ENCODE results near the gene CTR9. TPM values are rescaled to one million over a fixed set of nuclear protein-coding genes. Genes with fewer than 3 reads are reported as not detected.

The CTR9 gene
- total RNA-seq, 2 donors from 2014 or later = 15.0 to 20.1 TPM

- no peak overlapping the region for H3K27ac ChIP-seq
- no peak for ATAC-seq (ENCODE audit: insufficient number of reproducible peaks, low FRiP score, low read depth)
Observed at GRCh38 chr11:10779086-10779485, 28.0 kb downstream of the CTR9 start.

GRCh38 chr11:10780040-10780439, 29.0 kb downstream of the CTR9 start:
- Histone ChIP-seq H3K4me3 (no peak overlapping the region), H3K27ac (no peak overlapping the region), H3K9me3 (no peaks in the 10 kb centered on the region), H3K27me3 (replicated peaks; ENCODE audit: insufficient read depth) (no peaks in the 10 kb centered on the region), H3K36me3 (peaks cover 20% of the 10 kb centered on the region), H3K4me1 (ENCODE audit: control insufficient read depth in 1 of 2, low read depth in 2 of 2) (no peaks in the 10 kb centered on the region)
- ATAC-seq (ENCODE audit: insufficient number of reproducible peaks, low FRiP score, low read depth) = no peak
- TF ChIP-seq CTCF (IDR thresholded peaks at IDR 0.05) = no peak
- no peak for DNase-seq (ENCODE audit: low spot score)

More at GRCh38 chr11:10779086-10779485, 28.0 kb downstream of the CTR9 start:
- Histone ChIP-seq H3K36me3 (peaks cover 27% of the 10 kb centered on the region), H3K4me1 (ENCODE audit: control insufficient read depth in 1 of 2, low read depth in 2 of 2) (no peaks in the 10 kb centered on the region), H3K27me3 (replicated peaks; ENCODE audit: insufficient read depth) (no peaks in the 10 kb centered on the region), H3K4me3 (no peak overlapping the region), H3K9me3 (no peaks in the 10 kb centered on the region)
- no peak for TF ChIP-seq CTCF (IDR thresholded peaks at IDR 0.05)
- DNase-seq (ENCODE audit: low spot score) = no peak

GRCh38 chr11:10784232-10785145, 33.4 kb downstream of the CTR9 start:
- ATAC-seq (ENCODE audit: insufficient number of reproducible peaks, low FRiP score, low read depth) (no peak), DNase-seq (ENCODE audit: low spot score) (no peak)
- H3K9me3 ChIP-seq = no peaks in the 10 kb centered on the region
- H3K4me3 ChIP-seq = no peak overlapping the region
- TF ChIP-seq CTCF (IDR thresholded peaks at IDR 0.05) = no peak
- H3K4me1 ChIP-seq (ENCODE audit: control insufficient read depth in 1 of 2, low read depth in 2 of 2) = no peaks in the 10 kb centered on the region
- H3K36me3 ChIP-seq = no peaks in the 10 kb centered on the region
- no peaks in the 10 kb centered on the region for H3K27me3 ChIP-seq (replicated peaks; ENCODE audit: insufficient read depth)
- H3K27ac ChIP-seq = no peak overlapping the region

- no peaks in the 10 kb centered on the region for H3K9me3 ChIP-seq
- no peaks in the 10 kb centered on the region for H3K27me3 ChIP-seq (replicated peaks; ENCODE audit: insufficient read depth)
- no peaks in the 10 kb centered on the region for H3K36me3 ChIP-seq
- H3K27ac ChIP-seq = no peak overlapping the region
- H3K4me3 ChIP-seq = no peak overlapping the region
- no peak for TF ChIP-seq CTCF (IDR thresholded peaks at IDR 0.05)
- no peaks in the 10 kb centered on the region for H3K4me1 ChIP-seq (ENCODE audit: control insufficient read depth in 1 of 2, low read depth in 2 of 2)
- ATAC-seq (ENCODE audit: insufficient number of reproducible peaks, low FRiP score, low read depth) (no peak), DNase-seq (ENCODE audit: low spot score) (no peak)
Observed at GRCh38 chr11:10785146-10785474, 34.1 kb downstream of the CTR9 start.

GRCh38 chr11:10786451-10786850, 35.4 kb downstream of the CTR9 start:
- TF ChIP-seq CTCF (IDR thresholded peaks at IDR 0.05) = no peak
- H3K9me3 ChIP-seq = no peaks in the 10 kb centered on the region
- no peaks in the 10 kb centered on the region for H3K27me3 ChIP-seq (replicated peaks; ENCODE audit: insufficient read depth)
- no peak for DNase-seq (ENCODE audit: low spot score)
- H3K36me3 ChIP-seq = no peaks in the 10 kb centered on the region
- H3K4me3 ChIP-seq = no peak overlapping the region
- H3K4me1 ChIP-seq (ENCODE audit: control insufficient read depth in 1 of 2, low read depth in 2 of 2) = no peaks in the 10 kb centered on the region
- ATAC-seq (ENCODE audit: insufficient number of reproducible peaks, low FRiP score, low read depth) = no peak
- no peak overlapping the region for H3K27ac ChIP-seq

Data from thoracic aorta (tissue), 2 donors.